Measurements from ENCODE around the gene NUFIP2. TPM values are rescaled to one million over a fixed set of nuclear protein-coding genes. Genes with fewer than 3 reads are reported as not detected.
A peak's percentile ranks its signal among the peaks of the same experiment; 100 is the strongest.
"Not testable (repeated sequence)": the region's sequence is repeated elsewhere in the genome, so short reads cannot be mapped to it uniquely, and the experiment has no call there.

The NUFIP2 gene
- total RNA-seq, 2 experiments from 2014 or later = 49.5 to 56.4 TPM

DNA sequence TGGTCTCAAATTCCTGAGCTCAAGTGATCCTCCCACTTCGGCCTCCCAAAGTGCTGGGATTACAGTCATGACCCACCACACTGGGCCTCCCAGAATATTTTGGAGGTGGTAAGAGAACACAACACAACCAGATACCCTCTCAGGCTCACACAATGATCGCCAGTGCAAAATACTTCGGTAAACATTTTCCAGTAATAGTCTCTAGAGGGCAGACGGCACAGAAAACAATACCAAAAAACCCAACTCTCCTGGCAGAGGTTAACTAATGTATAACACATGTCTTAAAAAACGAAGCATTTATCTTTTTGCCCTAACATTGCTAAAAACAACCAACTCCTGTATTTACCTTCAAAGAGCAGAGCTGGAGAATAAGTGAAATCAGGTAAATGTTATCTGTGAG lies 10.5 kb downstream of the NUFIP2 start:
- ChIA-PET POLR2A (interaction anchor here (1.0 to 1.3 kb wide), 3 partner anchors 9 to 215 kb away, joined by 3 to 4 read pairs (median 3); no protein-coding TSS in a partner anchor), CTCF (interaction anchor here (0.8 kb wide), 1 partner anchor 308 kb away, joined by 3 read pairs; no protein-coding TSS in a partner anchor)
- H3K4me3 Mint-ChIP-seq = peak overlapping the region; percentile 20
- DNase-seq (no peak), ATAC-seq (peak; percentile 30)
- TF ChIP-seq, protein P1, sequence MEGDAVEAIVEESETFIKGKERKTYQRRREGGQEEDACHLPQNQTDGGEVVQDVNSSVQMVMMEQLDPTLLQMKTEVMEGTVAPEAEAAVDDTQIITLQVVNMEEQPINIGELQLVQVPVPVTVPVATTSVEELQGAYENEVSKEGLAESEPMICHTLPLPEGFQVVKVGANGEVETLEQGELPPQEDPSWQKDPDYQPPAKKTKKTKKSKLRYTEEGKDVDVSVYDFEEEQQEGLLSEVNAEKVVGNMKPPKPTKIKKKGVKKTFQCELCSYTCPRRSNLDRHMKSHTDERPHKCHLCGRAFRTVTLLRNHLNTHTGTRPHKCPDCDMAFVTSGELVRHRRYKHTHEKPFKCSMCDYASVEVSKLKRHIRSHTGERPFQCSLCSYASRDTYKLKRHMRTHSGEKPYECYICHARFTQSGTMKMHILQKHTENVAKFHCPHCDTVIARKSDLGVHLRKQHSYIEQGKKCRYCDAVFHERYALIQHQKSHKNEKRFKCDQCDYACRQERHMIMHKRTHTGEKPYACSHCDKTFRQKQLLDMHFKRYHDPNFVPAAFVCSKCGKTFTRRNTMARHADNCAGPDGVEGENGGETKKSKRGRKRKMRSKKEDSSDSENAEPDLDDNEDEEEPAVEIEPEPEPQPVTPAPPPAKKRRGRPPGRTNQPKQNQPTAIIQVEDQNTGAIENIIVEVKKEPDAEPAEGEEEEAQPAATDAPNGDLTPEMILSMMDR (IDR thresholded peaks at IDR 0.05) = peak; percentile 30
- H3K27me3 Mint-ChIP-seq = no peaks in the 10 kb centered on the region
- H3K4me1 Mint-ChIP-seq (ENCODE audit: low read depth) = peaks cover 56% of the 10 kb centered on the region
- H3K36me3 Mint-ChIP-seq (ENCODE audit: low read depth) = peaks cover 90% of the 10 kb centered on the region
- H3K9me3 Mint-ChIP-seq = peaks cover 6% of the 10 kb centered on the region
- no peak overlapping the region for H3K27ac Mint-ChIP-seq
- intact Hi-C loops (cut with micrococcal nuclease) = no loop called here

GRCh38 chr17:29279397-29280070 lies 14.4 kb downstream of the NUFIP2 start:
- no peak for DNase-seq
- ChIA-PET CTCF (interaction anchor here (0.7 to 1.6 kb wide), 3 partner anchors 12 to 61 kb away, joined by 4 to 7 read pairs (median 5); no protein-coding TSS in a partner anchor), POLR2A (interaction anchor here (0.9 to 2.7 kb wide), 5 partner anchors 8 to 16 kb away, joined by 3 to 12 read pairs (median 4); partner anchors contain the start of gene NUFIP2)
- peaks cover 88% of the 10 kb centered on the region for H3K36me3 Mint-ChIP-seq (ENCODE audit: low read depth)
- no peak for ATAC-seq
- intact Hi-C loops (cut with micrococcal nuclease) = no loop called here
- peaks cover 53% of the 10 kb centered on the region for H3K4me1 Mint-ChIP-seq (ENCODE audit: low read depth)
- no peaks in the 10 kb centered on the region for H3K27me3 Mint-ChIP-seq
- TF ChIP-seq, protein P1 (IDR thresholded peaks at IDR 0.05) = no peak
- no peak overlapping the region for H3K27ac Mint-ChIP-seq
- H3K9me3 Mint-ChIP-seq = peaks cover 8% of the 10 kb centered on the region
- H3K4me3 Mint-ChIP-seq = no peak overlapping the region

DNA sequence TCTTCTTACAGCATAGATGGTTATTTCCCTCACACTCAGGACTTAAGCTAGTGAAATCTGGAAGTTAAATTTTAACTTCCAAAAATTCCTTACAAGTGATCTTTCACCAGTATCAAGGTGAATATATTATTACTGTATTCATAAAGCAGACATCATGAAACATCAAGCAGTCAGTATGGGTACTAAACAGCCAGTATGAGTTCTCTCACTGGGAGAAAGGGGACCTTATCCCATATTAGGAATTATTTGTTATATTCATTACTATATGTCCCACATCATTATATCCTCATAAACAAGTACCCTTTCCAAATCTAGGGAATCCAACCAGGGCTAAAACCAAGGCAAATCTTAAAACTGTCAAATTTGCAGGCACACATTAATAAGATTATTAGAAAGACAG lies 15.3 kb downstream of the NUFIP2 start:
- DNase-seq = no peak
- H3K9me3 Mint-ChIP-seq = peaks cover 8% of the 10 kb centered on the region
- POLR2A ChIA-PET = interaction anchor here (0.9 to 2.7 kb wide), 3 partner anchors 9 to 16 kb away, joined by 3 to 12 read pairs (median 3); no protein-coding TSS in a partner anchor
- intact Hi-C loops (cut with micrococcal nuclease) = no loop called here
- no peak overlapping the region for H3K27ac Mint-ChIP-seq
- H3K4me1 Mint-ChIP-seq (ENCODE audit: low read depth) = peaks cover 55% of the 10 kb centered on the region
- TF ChIP-seq, protein P1 (IDR thresholded peaks at IDR 0.05) = no peak
- no peaks in the 10 kb centered on the region for H3K27me3 Mint-ChIP-seq
- peaks cover 89% of the 10 kb centered on the region for H3K36me3 Mint-ChIP-seq (ENCODE audit: low read depth)
- ATAC-seq = no peak
- no peak overlapping the region for H3K4me3 Mint-ChIP-seq
- CTCF ChIA-PET = interaction anchor here (0.7 to 1.6 kb wide), 3 partner anchors 12 to 60 kb away, joined by 4 to 7 read pairs (median 5); no protein-coding TSS in a partner anchor

GRCh38 chr17:29273924-29274323 lies 20.0 kb downstream of the NUFIP2 start:
- intact Hi-C loops (cut with micrococcal nuclease) = no loop called here
- ChIA-PET CTCF (interaction anchor here (0.9 to 1.6 kb wide), 2 partner anchors 18 kb away, joined by 3 to 9 read pairs; no protein-coding TSS in a partner anchor), POLR2A (interaction anchor here (0.7 to 1.8 kb wide), 5 partner anchors 13 to 35 kb away, joined by 3 to 5 read pairs (median 4); no protein-coding TSS in a partner anchor)
- ATAC-seq (no peak), DNase-seq (no peak)
- Mint-ChIP-seq H3K27ac (peak overlapping the region; percentile 12), H3K27me3 (no peaks in the 10 kb centered on the region), H3K36me3 (ENCODE audit: low read depth) (peaks cover 69% of the 10 kb centered on the region), H3K4me1 (ENCODE audit: low read depth) (peaks cover 50% of the 10 kb centered on the region), H3K4me3 (no peak overlapping the region), H3K9me3 (peaks cover 3% of the 10 kb centered on the region)
- TF ChIP-seq, protein P1 (IDR thresholded peaks at IDR 0.05) = no peak

DNA sequence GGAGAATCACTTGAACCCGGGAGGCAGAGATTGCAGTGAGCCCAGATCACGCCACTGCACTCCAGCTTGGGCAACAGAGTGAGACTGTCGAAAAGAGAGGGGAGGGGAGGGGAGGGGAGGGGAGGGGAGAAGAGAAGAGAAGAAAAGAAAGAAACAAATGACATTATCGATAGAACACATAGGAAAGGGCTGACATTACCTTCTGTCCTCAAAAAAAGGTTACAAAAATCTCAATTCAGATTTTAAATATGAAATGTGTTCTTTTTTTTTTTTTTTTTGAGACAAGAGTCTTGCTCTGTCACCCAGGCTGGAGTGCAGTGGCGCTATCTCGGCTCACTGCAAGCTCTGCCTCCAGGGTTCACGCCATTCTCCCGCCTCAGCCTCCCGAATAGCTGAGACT lies 22.0 kb downstream of the NUFIP2 start:
- H3K27me3 Mint-ChIP-seq; H3K4me3 Mint-ChIP-seq; POLR2A ChIA-PET; ATAC-seq; H3K9me3 Mint-ChIP-seq; DNase-seq; intact Hi-C loops (cut with micrococcal nuclease): not testable (repeated sequence)
- Mint-ChIP-seq H3K27ac (peak overlapping the region; percentile 46), H3K36me3 (ENCODE audit: low read depth) (peaks cover 59% of the 10 kb centered on the region), H3K4me1 (ENCODE audit: low read depth) (peaks cover 38% of the 10 kb centered on the region)
- CTCF ChIA-PET = interaction anchor here (0.6 to 1.7 kb wide), 2 partner anchors 19 to 833 kb away, joined by 3 to 8 read pairs; no protein-coding TSS in a partner anchor
